NCI-H187 treated with DMSO at 0.1 percent for 48 hours (cell line): ENCODE results near the gene PRPF39.
"Not testable (repeated sequence)": the region's sequence is repeated elsewhere in the genome, so short reads cannot be mapped to it uniquely, and the experiment has no call there.

Experiments
- DNase-seq: peaks from one replicate; lab custom pipeline; 2025; lab: John Stamatoyannopoulos, UW

The PRPF39 gene

GRCh38 chr14:45136399-45136798 is 52.5 kb downstream of the PRPF39 start:
- DNase-seq, result no peak

- DNase-seq, result no peak
Measured at GRCh38 chr14:45140661-45141187, 56.8 kb downstream of the PRPF39 start.

GRCh38 chr14:45142083-45142482 is 58.2 kb downstream of the PRPF39 start:
- DNase-seq, result not testable (repeated sequence)

- DNase-seq, result no peak
Measured at GRCh38 chr14:45144658-45145057, 60.7 kb downstream of the PRPF39 start.

GRCh38 chr14:45145214-45145613 is 61.3 kb downstream of the PRPF39 start:
- no peak for DNase-seq

GRCh38 chr14:45149602-45150001 is 65.7 kb downstream of the PRPF39 start:
- no peak for DNase-seq

- DNase-seq, result no peak
Measured at GRCh38 chr14:45150386-45150890, 66.5 kb downstream of the PRPF39 start.

GRCh38 chr14:45156067-45156466 is 72.2 kb downstream of the PRPF39 start:
- DNase-seq, result no peak
